Measurements from ENCODE around the gene APBA3.

DNA sequence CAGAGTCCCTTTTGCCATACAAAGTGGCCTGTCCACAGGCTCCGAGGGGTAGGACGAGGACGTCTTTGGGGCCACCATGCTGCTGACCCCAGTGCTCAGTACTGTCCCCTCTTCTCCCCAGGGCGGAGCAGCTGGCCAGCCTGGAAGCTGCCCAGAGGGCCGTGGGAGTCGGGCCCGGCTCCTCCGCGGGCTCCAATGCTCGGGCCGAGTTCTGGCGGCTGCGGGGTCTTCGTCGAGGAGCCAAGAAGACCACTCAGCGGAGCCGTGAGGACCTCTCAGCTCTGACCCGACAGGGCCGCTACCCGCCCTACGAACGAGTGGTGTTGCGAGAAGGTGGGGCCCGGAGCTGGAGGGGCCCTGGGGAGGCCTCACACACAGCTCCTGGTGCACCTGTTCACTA is 21.1 kb downstream of the APBA3 start:
- TF ChIP-seq, protein P1, sequence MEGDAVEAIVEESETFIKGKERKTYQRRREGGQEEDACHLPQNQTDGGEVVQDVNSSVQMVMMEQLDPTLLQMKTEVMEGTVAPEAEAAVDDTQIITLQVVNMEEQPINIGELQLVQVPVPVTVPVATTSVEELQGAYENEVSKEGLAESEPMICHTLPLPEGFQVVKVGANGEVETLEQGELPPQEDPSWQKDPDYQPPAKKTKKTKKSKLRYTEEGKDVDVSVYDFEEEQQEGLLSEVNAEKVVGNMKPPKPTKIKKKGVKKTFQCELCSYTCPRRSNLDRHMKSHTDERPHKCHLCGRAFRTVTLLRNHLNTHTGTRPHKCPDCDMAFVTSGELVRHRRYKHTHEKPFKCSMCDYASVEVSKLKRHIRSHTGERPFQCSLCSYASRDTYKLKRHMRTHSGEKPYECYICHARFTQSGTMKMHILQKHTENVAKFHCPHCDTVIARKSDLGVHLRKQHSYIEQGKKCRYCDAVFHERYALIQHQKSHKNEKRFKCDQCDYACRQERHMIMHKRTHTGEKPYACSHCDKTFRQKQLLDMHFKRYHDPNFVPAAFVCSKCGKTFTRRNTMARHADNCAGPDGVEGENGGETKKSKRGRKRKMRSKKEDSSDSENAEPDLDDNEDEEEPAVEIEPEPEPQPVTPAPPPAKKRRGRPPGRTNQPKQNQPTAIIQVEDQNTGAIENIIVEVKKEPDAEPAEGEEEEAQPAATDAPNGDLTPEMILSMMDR (IDR thresholded peaks at IDR 0.05): no peak
- TF ChIP-seq POLR2A (IDR thresholded peaks at IDR 0.05): no peak

All from Peyer's patch (tissue), 4 donors.